ENCODE data around the gene MAGI2. TPM values are rescaled to one million over a fixed set of nuclear protein-coding genes. Genes with fewer than 3 reads are reported as not detected.

MAGI2 gene
- total RNA-seq, 4 donors from 2014 or later = 0.90 to 2.4 (median 0.99) TPM

- no peaks in the 10 kb centered on the region for H3K36me3 ChIP-seq
- ATAC-seq (no peak), DNase-seq (no peak)
- H3K9me3 ChIP-seq = no peaks in the 10 kb centered on the region
- no peaks in the 10 kb centered on the region for H3K4me1 ChIP-seq
- in situ Hi-C loops (cut with MboI; ENCODE audit: low sequenced_read_pairs in 4 of 4) (no loop called here), intact Hi-C loops (cut with DNase I; ENCODE audit: low total_unique reads) (no loop called here)
- H3K27me3 ChIP-seq = no peaks in the 10 kb centered on the region
- no peak overlapping the region for H3K27ac ChIP-seq
- H3K4me3 ChIP-seq = no peak overlapping the region
- TF ChIP-seq POLR2A (IDR thresholded peaks at IDR 0.05) = no peak
- TF ChIP-seq, protein P1, sequence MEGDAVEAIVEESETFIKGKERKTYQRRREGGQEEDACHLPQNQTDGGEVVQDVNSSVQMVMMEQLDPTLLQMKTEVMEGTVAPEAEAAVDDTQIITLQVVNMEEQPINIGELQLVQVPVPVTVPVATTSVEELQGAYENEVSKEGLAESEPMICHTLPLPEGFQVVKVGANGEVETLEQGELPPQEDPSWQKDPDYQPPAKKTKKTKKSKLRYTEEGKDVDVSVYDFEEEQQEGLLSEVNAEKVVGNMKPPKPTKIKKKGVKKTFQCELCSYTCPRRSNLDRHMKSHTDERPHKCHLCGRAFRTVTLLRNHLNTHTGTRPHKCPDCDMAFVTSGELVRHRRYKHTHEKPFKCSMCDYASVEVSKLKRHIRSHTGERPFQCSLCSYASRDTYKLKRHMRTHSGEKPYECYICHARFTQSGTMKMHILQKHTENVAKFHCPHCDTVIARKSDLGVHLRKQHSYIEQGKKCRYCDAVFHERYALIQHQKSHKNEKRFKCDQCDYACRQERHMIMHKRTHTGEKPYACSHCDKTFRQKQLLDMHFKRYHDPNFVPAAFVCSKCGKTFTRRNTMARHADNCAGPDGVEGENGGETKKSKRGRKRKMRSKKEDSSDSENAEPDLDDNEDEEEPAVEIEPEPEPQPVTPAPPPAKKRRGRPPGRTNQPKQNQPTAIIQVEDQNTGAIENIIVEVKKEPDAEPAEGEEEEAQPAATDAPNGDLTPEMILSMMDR (IDR thresholded peaks at IDR 0.05 in 4 of 5, conservative IDR thresholded peaks at IDR 0.05 in 1 of 5) = no peak
Observed at GRCh38 chr7:79063019-79063698, 390.3 kb downstream of the MAGI2 start.

- intact Hi-C loops (cut with DNase I; ENCODE audit: low total_unique reads) = no loop called here
- Histone ChIP-seq H3K4me3 (no peak overlapping the region), H3K4me1 (no peaks in the 10 kb centered on the region), H3K9me3 (no peaks in the 10 kb centered on the region), H3K36me3 (no peaks in the 10 kb centered on the region), H3K27me3 (no peaks in the 10 kb centered on the region), H3K27ac (no peak overlapping the region)
- TF ChIP-seq, protein P1 (IDR thresholded peaks at IDR 0.05 in 4 of 5, conservative IDR thresholded peaks at IDR 0.05 in 1 of 5) = no peak
- TF ChIP-seq POLR2A (IDR thresholded peaks at IDR 0.05) = no peak
- DNase-seq = no peak
- ATAC-seq = no peak
- in situ Hi-C loops (cut with MboI; ENCODE audit: low sequenced_read_pairs in 4 of 4) = no loop called here
Observed at GRCh38 chr7:79060498-79060897, 393.0 kb downstream of the MAGI2 start.

DNA sequence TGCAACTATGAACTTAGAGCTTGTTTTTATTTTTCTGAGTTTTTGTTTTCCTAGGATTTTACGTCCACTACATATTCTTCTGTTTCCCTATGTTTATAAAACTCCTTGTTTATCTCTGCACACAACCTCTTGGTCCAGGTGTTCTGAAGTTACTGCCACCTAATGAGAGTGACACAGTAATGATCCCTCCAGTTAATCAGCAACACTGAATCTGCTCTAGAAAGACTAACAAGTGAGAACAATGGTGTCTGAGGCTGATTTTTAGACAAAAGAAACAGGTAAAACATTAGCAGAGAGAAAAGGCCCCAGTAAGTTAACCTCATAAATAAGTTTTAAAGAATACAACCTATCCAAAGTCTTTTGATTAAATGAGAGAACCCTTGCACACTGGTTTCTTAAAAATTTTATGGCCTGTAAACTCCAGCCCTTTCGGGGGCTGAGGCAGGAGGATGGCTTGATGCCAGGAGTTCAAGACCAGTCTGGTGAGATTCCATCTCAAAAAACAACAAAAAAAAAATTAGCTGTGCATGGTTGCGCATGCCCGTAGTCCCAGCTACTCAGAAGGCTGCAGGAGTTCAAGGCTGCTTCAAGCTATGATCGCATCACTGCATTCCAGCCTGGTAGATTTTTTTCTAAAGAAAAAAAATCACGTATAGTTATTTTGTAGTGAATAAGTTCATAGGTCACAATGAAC lies 397.6 kb downstream of the MAGI2 start:
- DNase-seq (no peak), ATAC-seq (no peak)
- H3K27me3 ChIP-seq = no peaks in the 10 kb centered on the region
- intact Hi-C loops (cut with DNase I; ENCODE audit: low total_unique reads) = no loop called here
- in situ Hi-C loops (cut with MboI; ENCODE audit: low sequenced_read_pairs in 4 of 4) = no loop called here
- H3K4me3 ChIP-seq = no peak overlapping the region
- TF ChIP-seq, protein P1 (IDR thresholded peaks at IDR 0.05 in 4 of 5, conservative IDR thresholded peaks at IDR 0.05 in 1 of 5) = no peak
- TF ChIP-seq POLR2A (IDR thresholded peaks at IDR 0.05) = no peak
- no peaks in the 10 kb centered on the region for H3K36me3 ChIP-seq
- H3K27ac ChIP-seq = no peak overlapping the region
- H3K4me1 ChIP-seq = no peaks in the 10 kb centered on the region
- H3K9me3 ChIP-seq = no peaks in the 10 kb centered on the region

DNA sequence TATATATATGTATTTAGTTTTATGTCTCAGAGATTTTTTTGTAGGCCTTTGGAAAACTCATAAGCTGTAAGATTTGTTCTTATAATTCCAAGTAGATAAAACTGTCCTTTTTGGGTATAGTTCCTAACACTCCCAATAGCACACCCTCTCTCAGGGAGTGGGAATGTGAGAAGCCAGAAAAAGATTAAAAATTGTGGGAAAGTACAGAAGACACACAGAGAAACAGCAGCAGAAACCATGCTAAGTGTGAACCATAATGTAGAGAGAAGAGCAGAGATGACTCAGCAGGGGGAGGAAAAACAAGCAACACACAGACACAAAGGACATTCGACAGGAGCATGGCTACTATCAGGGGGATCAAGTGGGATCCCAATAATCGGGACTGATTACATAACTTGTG lies 401.6 kb downstream of the MAGI2 start:
- intact Hi-C loops (cut with DNase I; ENCODE audit: low total_unique reads) = no loop called here
- no peaks in the 10 kb centered on the region for H3K9me3 ChIP-seq
- TF ChIP-seq POLR2A (IDR thresholded peaks at IDR 0.05) = no peak
- TF ChIP-seq, protein P1 (IDR thresholded peaks at IDR 0.05 in 4 of 5, conservative IDR thresholded peaks at IDR 0.05 in 1 of 5) = no peak
- no peak overlapping the region for H3K27ac ChIP-seq
- H3K27me3 ChIP-seq = no peaks in the 10 kb centered on the region
- DNase-seq (no peak), ATAC-seq (no peak)
- no peak overlapping the region for H3K4me3 ChIP-seq
- H3K36me3 ChIP-seq = no peaks in the 10 kb centered on the region
- in situ Hi-C loops (cut with MboI; ENCODE audit: low sequenced_read_pairs in 4 of 4) = no loop called here
- H3K4me1 ChIP-seq = no peaks in the 10 kb centered on the region
